LNCAP (cell line): Measurements from ENCODE around the gene OR2A14.

Experiments
- CTCF ChIP-seq: fragments of 450-650 bp; IDR thresholded peaks from 2 replicates; pipeline ENCODE4 v1.5.1; 2017; ENCODE audit warnings: mild to moderate bottlenecking

OR2A14 gene

GRCh38 chr7:144122876-144123275 lies at the start of gene OR2A14:
Gene OR2A14 (plus strand): TSS chr7:144123176. CDS start chr7:144129113, 5,937 bp downstream.
- no peak for TF ChIP-seq CTCF

- TF ChIP-seq CTCF = peak; percentile 11; the same call in 1 of the 2 replicates
Observed at GRCh38 chr7:144074374-144074773, 48.6 kb upstream of the OR2A14 start.

GRCh38 chr7:144085978-144086377 lies 37.0 kb upstream of the OR2A14 start, which contains the start of gene OR2A12:
Gene OR2A12 (plus strand): TSS chr7:144086278. CDS start chr7:144095108, 8,830 bp downstream.
- no peak for TF ChIP-seq CTCF

- no peak for TF ChIP-seq CTCF
Observed at GRCh38 chr7:144086730-144087129, 36.2 kb upstream of the OR2A14 start.

- no peak for TF ChIP-seq CTCF
Observed at GRCh38 chr7:144087230-144087629, 35.7 kb upstream of the OR2A14 start.

GRCh38 chr7:144090667-144091066 lies 32.3 kb upstream of the OR2A14 start:
- TF ChIP-seq CTCF = no peak

GRCh38 chr7:144098776-144099175 lies 24.2 kb upstream of the OR2A14 start:
- no peak for TF ChIP-seq CTCF

- TF ChIP-seq CTCF = no peak
Observed at GRCh38 chr7:144100607-144101006, 22.4 kb upstream of the OR2A14 start.
